PC-3 (cell line): ENCODE data around the gene GARIN3. TPM values are rescaled to one million over a fixed set of nuclear protein-coding genes. Genes with fewer than 3 reads are reported as not detected.

Experiments used
- ATAC-seq: fragments of 200-7000 bp; cut with Tn5 transposase; 2 replicates; pipeline ENCODE4 v1.9.1; 2020; ENCODE audit warnings: mild to moderate bottlenecking, moderate library complexity
- Bru-seq: library from RNA; stranded (reverse); fragments of 400-500 nt; gene quantifications from one replicate; lab custom pipeline; 2021; lab: Mats Ljungman, UMichigan
- BruChase-seq, 2 experiments: library from RNA; stranded (reverse); fragments of 400-500 nt; gene quantifications; one replicate each; lab custom pipeline; 2021; lab: Mats Ljungman, UMichigan
- BruUV-seq: library from RNA; stranded (reverse); fragments of 400-500 nt; replicated peaks from 2 replicates; lab custom pipeline; 2021; lab: Mats Ljungman, UMichigan
- CTCF ChIA-PET: fragments of 300-600 bp; sonication (Branson Sonifier 250); formaldehyde crosslinking; loops from one replicate; lab custom pipeline; 2022; ENCODE audit warnings: antibody characterized with exemption; lab: Charles Lee
- POLR2A ChIA-PET: fragments of 300-600 bp; sonication (Branson Sonifier 250); formaldehyde crosslinking; loops from one replicate; lab custom pipeline; 2022; ENCODE audit warnings: antibody characterized with exemption; ENCODE audit not compliant: unreplicated experiment; lab: Charles Lee
- DNase-seq: peaks from one replicate; pipeline ENCODE4 v3.0.0-alpha.2; 2015
- H2AFZ ChIP-seq: fragments of 300-600 bp; sonication (generic); 2 replicates; pipeline ENCODE4 v1.6.0; 2016; ENCODE audit warnings: antibody characterized with exemption, low read length
- H3F3A ChIP-seq: fragments of 300-600 bp; sonication (generic); one replicate; pipeline ENCODE4 v1.6.0; 2017; ENCODE audit warnings: antibody characterized with exemption, low read length, control low read depth, mild to moderate bottlenecking; ENCODE audit not compliant: unreplicated experiment
- H3K27ac ChIP-seq: fragments of 300-600 bp; sonication (generic); 2 replicates; pipeline ENCODE4 v1.5.1; 2016; ENCODE audit warnings: mild to moderate bottlenecking, low read length
- H3K27me3 ChIP-seq: fragments of 300-600 bp; sonication (generic); 2 replicates; pipeline ENCODE4 v1.6.1; 2016; ENCODE audit warnings: low read length, mixed read lengths
- H3K36me3 ChIP-seq: fragments of 300-600 bp; sonication (generic); 2 replicates; pipeline ENCODE4 v1.6.1; 2016; ENCODE audit warnings: low read depth, mixed run types, low read length, mixed read lengths
- H3K4me1 ChIP-seq: fragments of 300-600 bp; sonication (generic); 2 replicates; pipeline ENCODE4 v1.5.1; 2016; ENCODE audit warnings: low read length; ENCODE audit not compliant: insufficient read depth
- H3K4me2 ChIP-seq: fragments of 300-600 bp; sonication (generic); 2 replicates; pipeline ENCODE4 v1.6.0; 2016; ENCODE audit warnings: low read length
- H3K4me3 ChIP-seq: fragments of 300-600 bp; sonication (generic); 2 replicates; pipeline ENCODE4 v1.5.1; 2016; ENCODE audit warnings: mild to moderate bottlenecking, low read length, mixed read lengths
- H3K79me2 ChIP-seq: fragments of 300-600 bp; sonication (generic); 2 replicates; pipeline ENCODE4 v1.6.1; 2017; ENCODE audit warnings: low read length, mixed read lengths
- H3K9ac ChIP-seq: fragments of 300-600 bp; sonication (generic); 2 replicates; pipeline ENCODE4 v1.6.0; 2016; ENCODE audit warnings: mild to moderate bottlenecking, low read length
- H3K9me2 ChIP-seq: fragments of 300-600 bp; sonication (generic); replicated peaks from 2 replicates; pipeline ENCODE4 v1.6.1; 2016; ENCODE audit warnings: mixed run types, low read length, mixed read lengths
- H3K9me3 ChIP-seq: fragments of 300-600 bp; sonication (generic); 2 replicates; pipeline ENCODE4 v1.6.1; 2016; ENCODE audit warnings: low read length, mixed read lengths
- H4K20me1 ChIP-seq: fragments of 300-600 bp; sonication (generic); 2 replicates; pipeline ENCODE4 v1.6.1; 2016; ENCODE audit warnings: low read length, mixed read lengths
- CTCF ChIP-seq: fragments of 300-600 bp; sonication (generic); conservative IDR thresholded peaks from 2 replicates; pipeline ENCODE4 v1.5.1; 2017; ENCODE audit warnings: antibody characterized with exemption, low read depth, mild to moderate bottlenecking, low read length
- EZH2 ChIP-seq: fragments of 300-600 bp; sonication (generic); IDR thresholded peaks from one replicate; pipeline ENCODE4 v1.6.1; 2017; ENCODE audit warnings: antibody characterized with exemption, mild to moderate bottlenecking, low read length; ENCODE audit not compliant: unreplicated experiment
- EZH2phosphoT487 ChIP-seq: fragments of 300-600 bp; sonication (generic); IDR thresholded peaks from 2 replicates; pipeline ENCODE4 v1.6.1; 2018; ENCODE audit warnings: mild to moderate bottlenecking, antibody characterized with exemption, low read length, borderline replicate concordance
- intact Hi-C: fragments of 100-400 bp; cut with micrococcal nuclease; formaldehyde crosslinking; loops from 2 replicates; pipeline ENCODE4 v1.9.0; 2023
- long read RNA-seq: library from polyadenylated mRNA; unstranded; transcript quantifications from one replicate; pipeline ENCODE4 v2.0.0, GENCODE V29; 2021; ENCODE audit not compliant: unreplicated experiment
- total RNA-seq: library from RNA; depleted of rRNA; stranded (reverse); fragments of >200 nt; gene quantifications from 2 replicates; pipeline ENCODE4 v1.2.3, GENCODE V29; 2014; rRNA removed

GARIN3 gene
- total RNA-seq (not detected in 2 replicates), Bru-seq, nascent RNA (not detected), BruChase-seq, experiment 1, labeled RNA remaining after a 6-hour chase (not detected), BruChase-seq, experiment 2, labeled RNA remaining after a 2-hour chase (not detected)
- long read RNA-seq: 0 reads

- H3K79me2 ChIP-seq: no peaks in the 10 kb centered on the region
- H2AFZ ChIP-seq: no peak within 1 kb of the TSS
- DNase-seq (no peak), ATAC-seq (no peak)
- H3K9ac ChIP-seq: no peak within 1 kb of the TSS
- H3F3A ChIP-seq: no peaks in the 10 kb centered on the region
- intact Hi-C loops: no loop called here
- H3K4me2 ChIP-seq: no peak within 1 kb of the TSS
- H3K27ac ChIP-seq: no peak within 1 kb of the TSS
- no peak within 1 kb of the TSS for H3K4me3 ChIP-seq
- H3K9me3 ChIP-seq: no peaks in the 10 kb centered on the region
- H3K36me3 ChIP-seq: no peaks in the 10 kb centered on the region
- POLR2A ChIA-PET: no interaction called here
- no peaks in the 10 kb centered on the region for H3K4me1 ChIP-seq
- H3K9me2 ChIP-seq: no peaks in the 10 kb centered on the region
- CTCF ChIA-PET: no interaction called here
- peaks cover 86% of the 10 kb centered on the region for H3K27me3 ChIP-seq
- H4K20me1 ChIP-seq: no peaks in the 10 kb centered on the region
- BruUV-seq: no TSS peak
- TF ChIP-seq EZH2phosphoT487: no peak
- TF ChIP-seq CTCF: no peak
- TF ChIP-seq EZH2: no peak
Measured at GRCh38 chr5:157166214-157167213, at the start of gene GARIN3. Gene GARIN3 (minus strand): TSS chr5:157166264. CDS start chr5:157166168, 96 bp downstream.

GRCh38 chr5:157215514-157216167 lies 49.6 kb upstream of the GARIN3 start:
- Histone ChIP-seq H2AFZ (no peak overlapping the region), H3K4me3 (no peak overlapping the region), H3K4me2 (no peak overlapping the region), H3K4me1 (no peaks in the 10 kb centered on the region), H3K9me2 (no peaks in the 10 kb centered on the region), H3K27ac (no peak overlapping the region), H3K9ac (no peak overlapping the region), H3F3A (no peaks in the 10 kb centered on the region), H3K79me2 (no peaks in the 10 kb centered on the region), H4K20me1 (no peaks in the 10 kb centered on the region), H3K9me3 (no peaks in the 10 kb centered on the region), H3K36me3 (no peaks in the 10 kb centered on the region), H3K27me3 (0 out of 2 replicates have a peak, but pooled peaks cover 8% of the 10 kb centered on the region)
- DNase-seq: no peak
- ATAC-seq: no peak
- no TSS peak for BruUV-seq
- TF ChIP-seq EZH2phosphoT487 (no peak), CTCF (no peak), EZH2 (no peak)
- ChIA-PET CTCF (interaction anchor here (0.6 kb wide), 1 partner anchor 66 kb away, joined by 3 read pairs; no protein-coding TSS in a partner anchor), POLR2A (no interaction called here)
- intact Hi-C loops: no loop called here
